Erythroblast (primary cell): Measurements from ENCODE around the gene SRBD1.

ENCODE experiments used
- GATA1 ChIP-seq: IDR thresholded peaks from 2 replicates; pipeline ENCODE4 v1.6.1; 2011; ENCODE audit warnings: low read depth, mild to moderate bottlenecking, control low read depth, low read length, moderate library complexity
- POLR2A ChIP-seq: IDR thresholded peaks from 2 replicates; pipeline ENCODE4 v1.6.1; 2011; ENCODE audit warnings: mild to moderate bottlenecking, low read length

DNA sequence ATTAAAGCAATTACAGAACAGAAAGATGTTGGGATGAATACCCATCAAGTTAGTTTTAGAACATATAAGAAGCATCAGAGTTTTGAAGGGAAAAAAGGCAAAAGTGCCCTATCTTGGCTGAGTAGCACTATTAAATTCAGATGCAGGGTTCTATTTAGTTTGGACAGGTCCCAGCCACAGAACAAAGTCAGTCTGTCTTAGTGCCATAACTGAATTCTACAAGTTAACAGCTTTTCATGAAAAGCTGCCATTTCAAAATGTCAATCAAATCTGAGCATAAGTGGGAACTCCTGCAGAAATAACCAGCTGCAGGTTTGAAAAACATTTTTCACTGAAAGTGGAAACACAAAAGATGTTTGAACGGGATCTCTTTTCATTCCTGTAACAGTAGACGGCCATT is 160.4 kb downstream of the SRBD1 start:
- TF ChIP-seq POLR2A = no peak
- no peak for TF ChIP-seq GATA1
